ENCODE data around the gene GPR132. TPM values are rescaled to one million over a fixed set of nuclear protein-coding genes. Genes with fewer than 3 reads are reported as not detected.
"Not testable (repeated sequence)": the region's sequence is repeated elsewhere in the genome, so short reads cannot be mapped to it uniquely, and the experiment has no call there.

The GPR132 gene
- total RNA-seq, 1 donor from 2014 or later, result 7.2 TPM

DNA sequence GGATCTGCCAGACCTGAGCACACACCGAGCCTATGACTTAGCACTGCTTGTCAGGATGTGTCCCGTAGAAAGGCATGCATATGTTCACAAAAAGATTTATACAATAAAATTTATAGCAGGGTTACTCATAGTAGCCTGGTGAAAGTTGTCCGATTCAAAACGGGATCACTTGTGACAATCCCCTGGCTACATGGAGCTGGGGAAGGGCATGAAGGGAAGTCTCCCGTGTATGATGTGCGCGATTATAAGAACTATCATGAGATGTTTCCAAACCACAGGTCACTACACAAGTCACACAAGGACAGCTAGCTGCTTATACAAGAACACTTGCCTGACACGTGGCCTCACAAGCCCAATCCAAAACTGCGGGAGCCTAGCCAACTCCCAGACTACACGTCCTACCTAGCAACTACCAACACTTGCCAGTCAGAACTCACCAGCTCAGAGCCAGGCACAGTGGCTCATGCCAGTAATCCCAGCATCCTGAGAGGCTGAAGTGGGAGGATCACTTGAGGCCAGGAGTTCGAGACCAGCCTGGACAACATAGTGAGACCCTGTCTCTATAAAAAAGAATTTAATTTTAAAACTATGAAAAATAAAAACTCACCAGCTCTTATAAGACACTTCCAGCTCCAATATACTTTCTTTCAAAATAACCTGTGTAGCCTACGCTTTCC is 36.8 kb downstream of the GPR132 start:
- DNase-seq, result no peak
- H3K27ac ChIP-seq, result no peak overlapping the region
- TF ChIP-seq CTCF (IDR thresholded peaks at IDR 0.05), result no peak
- intact Hi-C loops (cut with DNase I), result no loop called here
- no peaks in the 10 kb centered on the region for H3K36me3 ChIP-seq
- no peak for ATAC-seq
- no peaks in the 10 kb centered on the region for H3K27me3 ChIP-seq (ENCODE audit: low read depth)
- H3K4me3 ChIP-seq, result no peak overlapping the region
- no peaks in the 10 kb centered on the region for H3K9me3 ChIP-seq
- peaks cover 9% of the 10 kb centered on the region for H3K4me1 ChIP-seq

- DNase-seq; H3K4me1 ChIP-seq; H3K27ac ChIP-seq; ATAC-seq; H3K9me3 ChIP-seq; H3K27me3 ChIP-seq (ENCODE audit: low read depth); H3K4me3 ChIP-seq; H3K36me3 ChIP-seq; intact Hi-C loops (cut with DNase I): not testable (repeated sequence)
These were observed 37.5 kb downstream of the GPR132 start for GRCh38 chr14:105027718-105028117.

DNA sequence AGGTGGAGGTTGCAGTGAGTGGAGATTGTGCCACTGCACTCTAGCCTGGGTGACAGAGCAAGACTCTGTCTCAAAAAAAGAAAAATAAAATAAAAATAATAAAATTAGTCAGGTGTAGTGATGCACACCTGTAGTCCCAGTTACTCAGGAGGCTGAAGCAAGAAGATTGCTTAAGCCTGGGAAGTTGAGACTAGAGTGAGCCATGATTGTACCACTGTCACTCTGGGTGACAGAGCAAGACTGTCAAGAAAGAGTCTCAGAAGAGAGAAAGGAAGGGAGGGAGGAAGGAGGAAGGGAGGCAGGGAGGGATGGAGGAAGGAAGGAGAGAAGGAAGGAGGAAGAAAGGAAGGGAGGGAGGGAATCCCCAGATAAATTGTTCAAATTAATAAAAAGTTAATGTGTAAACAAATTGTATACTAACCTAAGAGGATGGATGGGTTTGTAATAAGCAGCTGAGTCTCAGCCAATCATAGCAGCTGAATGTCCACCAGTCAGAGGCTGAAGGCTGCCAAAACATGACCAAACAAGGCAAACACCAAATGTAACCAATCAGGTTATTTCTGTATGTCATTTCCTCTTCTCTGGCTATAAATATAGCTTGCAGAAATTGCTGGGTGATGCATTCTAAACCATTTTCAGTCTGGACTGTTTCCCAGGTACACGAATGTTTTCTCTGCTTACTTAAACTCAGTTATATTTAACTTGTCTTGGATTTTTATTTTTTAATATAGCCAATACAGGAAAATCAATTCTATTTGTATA is 38.2 kb downstream of the GPR132 start:
- intact Hi-C loops (cut with DNase I), result no loop called here
- H3K4me3 ChIP-seq, result no peak overlapping the region
- no peak overlapping the region for H3K27ac ChIP-seq
- TF ChIP-seq CTCF (IDR thresholded peaks at IDR 0.05), result no peak
- peaks cover 3% of the 10 kb centered on the region for H3K4me1 ChIP-seq
- DNase-seq, result no peak
- H3K36me3 ChIP-seq, result no peaks in the 10 kb centered on the region
- no peaks in the 10 kb centered on the region for H3K27me3 ChIP-seq (ENCODE audit: low read depth)
- H3K9me3 ChIP-seq, result no peaks in the 10 kb centered on the region
- no peak for ATAC-seq

DNA sequence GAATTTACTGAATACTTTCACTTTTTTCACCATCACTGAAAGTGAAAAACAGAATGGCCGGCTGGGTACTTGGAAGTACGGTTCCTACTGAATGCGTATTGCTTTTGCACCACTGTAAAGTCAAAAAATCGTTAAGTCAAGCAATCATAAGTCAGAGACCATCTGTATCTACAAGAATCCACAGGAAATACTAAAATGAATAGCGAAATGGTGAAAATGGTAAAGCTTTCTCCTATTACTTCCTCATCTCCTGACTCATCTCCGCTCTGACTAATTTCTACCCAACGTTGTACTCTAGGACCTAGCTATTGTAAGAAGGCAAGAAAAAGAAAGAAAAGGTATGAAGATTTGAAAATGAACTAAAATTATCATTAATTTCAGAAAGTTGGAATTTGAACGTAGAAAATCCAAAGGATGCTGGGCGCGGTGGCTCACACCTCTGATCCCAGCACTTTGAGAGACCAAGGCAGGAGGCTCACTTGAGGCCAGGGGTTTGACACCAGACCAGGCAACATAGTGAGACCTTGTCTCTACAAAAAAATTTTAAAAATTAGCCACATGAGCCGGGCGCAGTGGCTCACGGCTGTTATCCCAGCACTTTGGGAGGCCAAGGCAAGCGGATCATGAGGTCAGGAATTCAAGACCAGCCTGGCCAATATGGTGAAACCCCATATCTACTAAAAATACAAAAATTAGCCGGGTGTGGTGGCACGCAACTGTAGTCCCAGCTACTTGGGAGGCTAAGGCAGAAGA is 39.0 kb downstream of the GPR132 start:
- no peak for ATAC-seq
- no peak overlapping the region for H3K27ac ChIP-seq

DNA sequence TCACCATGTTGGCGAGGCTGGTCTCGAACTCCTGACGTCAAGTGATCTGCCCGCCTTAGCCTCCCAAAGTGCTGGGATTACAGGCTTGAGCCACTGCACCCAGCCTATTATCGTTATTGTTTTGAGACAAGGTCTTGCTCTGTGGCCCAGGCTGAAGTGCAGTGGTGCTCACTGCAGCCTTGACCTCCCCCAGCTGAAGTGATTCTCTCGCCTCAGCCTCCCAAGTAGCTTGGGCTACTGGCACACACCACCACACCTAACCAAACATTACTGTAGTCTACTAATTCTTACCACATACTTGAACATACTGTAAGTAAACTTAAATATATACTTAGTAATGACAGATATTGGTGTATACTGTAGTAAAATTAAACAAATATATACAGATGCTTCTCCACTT is 39.8 kb downstream of the GPR132 start:
- Histone ChIP-seq H3K27me3 (ENCODE audit: low read depth) (no peaks in the 10 kb centered on the region), H3K27ac (peak overlapping the region; percentile 24), H3K4me1 (peaks cover 8% of the 10 kb centered on the region), H3K36me3 (no peaks in the 10 kb centered on the region), H3K4me3 (no peak overlapping the region), H3K9me3 (no peaks in the 10 kb centered on the region)
- DNase-seq, result no peak
- intact Hi-C loops (cut with DNase I), result no loop called here
- no peak for ATAC-seq
- TF ChIP-seq CTCF (IDR thresholded peaks at IDR 0.05), result no peak

More for the DNA sequence above, 39.0 kb downstream of the GPR132 start:
- Histone ChIP-seq H3K9me3 (no peaks in the 10 kb centered on the region), H3K27me3 (ENCODE audit: low read depth) (no peaks in the 10 kb centered on the region), H3K36me3 (no peaks in the 10 kb centered on the region), H3K4me3 (no peak overlapping the region), H3K4me1 (peaks cover 8% of the 10 kb centered on the region)
- no peak for DNase-seq
- no peak for TF ChIP-seq CTCF (IDR thresholded peaks at IDR 0.05)
- intact Hi-C loops (cut with DNase I), result no loop called here

Measured in lower lobe of right lung (tissue), 2 donors.